Prostate gland (tissue), 2 donors: ENCODE results near the gene KLF1.

ENCODE experiments used
- POLR2A ChIP-seq: fragments of 450-650 bp; IDR thresholded peaks from one replicate; pipeline ENCODE4 v1.6.1; 2016; ENCODE audit warnings: antibody characterized with exemption, mild to moderate bottlenecking
- TF ChIP-seq, protein P1 (sequence below), 4 experiments: fragments of 200-600 bp in 2 of 4; fragments of 450-650 bp in 2 of 4; sonication (generic) in 2 of 4; IDR thresholded peaks; 1 replicate in 3 of 4; 2 replicates in 1 of 4; pipeline ENCODE4 v1.5.1; 2016 to 2019; ENCODE audit warnings: antibody characterized with exemption in 4 of 4, mild to moderate bottlenecking in 2 of 4, moderate library complexity in 2 of 4

- TF ChIP-seq, protein P1, sequence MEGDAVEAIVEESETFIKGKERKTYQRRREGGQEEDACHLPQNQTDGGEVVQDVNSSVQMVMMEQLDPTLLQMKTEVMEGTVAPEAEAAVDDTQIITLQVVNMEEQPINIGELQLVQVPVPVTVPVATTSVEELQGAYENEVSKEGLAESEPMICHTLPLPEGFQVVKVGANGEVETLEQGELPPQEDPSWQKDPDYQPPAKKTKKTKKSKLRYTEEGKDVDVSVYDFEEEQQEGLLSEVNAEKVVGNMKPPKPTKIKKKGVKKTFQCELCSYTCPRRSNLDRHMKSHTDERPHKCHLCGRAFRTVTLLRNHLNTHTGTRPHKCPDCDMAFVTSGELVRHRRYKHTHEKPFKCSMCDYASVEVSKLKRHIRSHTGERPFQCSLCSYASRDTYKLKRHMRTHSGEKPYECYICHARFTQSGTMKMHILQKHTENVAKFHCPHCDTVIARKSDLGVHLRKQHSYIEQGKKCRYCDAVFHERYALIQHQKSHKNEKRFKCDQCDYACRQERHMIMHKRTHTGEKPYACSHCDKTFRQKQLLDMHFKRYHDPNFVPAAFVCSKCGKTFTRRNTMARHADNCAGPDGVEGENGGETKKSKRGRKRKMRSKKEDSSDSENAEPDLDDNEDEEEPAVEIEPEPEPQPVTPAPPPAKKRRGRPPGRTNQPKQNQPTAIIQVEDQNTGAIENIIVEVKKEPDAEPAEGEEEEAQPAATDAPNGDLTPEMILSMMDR (IDR thresholded peaks at IDR 0.05) = no peak
- TF ChIP-seq POLR2A = no peak
These were observed 4.4 kb downstream of the KLF1 start for GRCh38 chr19:12882589-12882988.
